Neutrophil (primary cell): ENCODE data around the gene VAMP2.

Experiments used
- H3K27ac ChIP-seq: fragments of 200-600 bp; sonication (generic); 2 replicates; pipeline ENCODE4 v1.5.1; 2016; ENCODE audit warnings: mild to moderate bottlenecking, moderate library complexity
- H3K27me3 ChIP-seq: fragments of 200-600 bp; sonication (generic); 2 replicates; pipeline ENCODE4 v1.6.0; 2016; ENCODE audit warnings: mild to moderate bottlenecking
- H3K36me3 ChIP-seq: fragments of 200-600 bp; sonication (generic); 2 replicates; pipeline ENCODE4 v1.5.1; 2017
- H3K4me1 ChIP-seq, 2 experiments: fragments of 200-600 bp in 1 of 2; sonication (generic) in 1 of 2; 1 replicate in 1 of 2; 2 replicates in 1 of 2; pipeline versions ENCODE4 v1.5.1 to v1.6.1; 2013 to 2016; ENCODE audit warnings: low read depth in 1 of 2, low read length in 1 of 2, mild to moderate bottlenecking in 1 of 2, moderate library complexity in 1 of 2; ENCODE audit not compliant: control insufficient read depth in 1 of 2, insufficient read depth in 1 of 2
- H3K4me3 ChIP-seq, 2 experiments: fragments of 200-600 bp in 1 of 2; sonication (generic) in 1 of 2; 1 replicate in 1 of 2; 2 replicates in 1 of 2; pipeline ENCODE4 v1.5.1; 2013 to 2016; ENCODE audit warnings: low read depth in 1 of 2, low read length in 1 of 2, mild to moderate bottlenecking in 1 of 2, moderate library complexity in 1 of 2
- H3K9me3 ChIP-seq: fragments of 200-600 bp; sonication (generic); 2 replicates; pipeline ENCODE4 v1.5.1; 2016
- TF ChIP-seq, protein P1 (sequence below): fragments of 200-600 bp; sonication (generic); IDR thresholded peaks from 2 replicates; pipeline ENCODE4 v1.5.1; 2016; ENCODE audit warnings: antibody characterized with exemption

The VAMP2 gene

DNA sequence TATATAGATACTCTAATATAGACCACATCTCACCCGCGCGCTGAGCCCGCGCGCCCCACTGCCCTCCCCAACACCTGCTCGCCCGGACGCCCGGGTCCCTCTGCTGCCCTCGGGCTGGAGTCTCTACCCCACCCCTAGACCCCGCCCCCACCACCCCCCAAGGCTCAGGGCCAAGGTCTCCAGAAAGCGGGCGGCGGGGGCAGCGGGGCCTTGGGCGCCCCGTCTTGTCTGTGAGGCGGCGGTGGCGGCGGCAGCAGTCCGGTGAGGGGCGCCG, 41.4 kb downstream of the VAMP2 start:
- peaks cover 90 to 94% of the 10 kb centered on the region in 2 experiments for H3K4me1 ChIP-seq
- TF ChIP-seq, protein P1, sequence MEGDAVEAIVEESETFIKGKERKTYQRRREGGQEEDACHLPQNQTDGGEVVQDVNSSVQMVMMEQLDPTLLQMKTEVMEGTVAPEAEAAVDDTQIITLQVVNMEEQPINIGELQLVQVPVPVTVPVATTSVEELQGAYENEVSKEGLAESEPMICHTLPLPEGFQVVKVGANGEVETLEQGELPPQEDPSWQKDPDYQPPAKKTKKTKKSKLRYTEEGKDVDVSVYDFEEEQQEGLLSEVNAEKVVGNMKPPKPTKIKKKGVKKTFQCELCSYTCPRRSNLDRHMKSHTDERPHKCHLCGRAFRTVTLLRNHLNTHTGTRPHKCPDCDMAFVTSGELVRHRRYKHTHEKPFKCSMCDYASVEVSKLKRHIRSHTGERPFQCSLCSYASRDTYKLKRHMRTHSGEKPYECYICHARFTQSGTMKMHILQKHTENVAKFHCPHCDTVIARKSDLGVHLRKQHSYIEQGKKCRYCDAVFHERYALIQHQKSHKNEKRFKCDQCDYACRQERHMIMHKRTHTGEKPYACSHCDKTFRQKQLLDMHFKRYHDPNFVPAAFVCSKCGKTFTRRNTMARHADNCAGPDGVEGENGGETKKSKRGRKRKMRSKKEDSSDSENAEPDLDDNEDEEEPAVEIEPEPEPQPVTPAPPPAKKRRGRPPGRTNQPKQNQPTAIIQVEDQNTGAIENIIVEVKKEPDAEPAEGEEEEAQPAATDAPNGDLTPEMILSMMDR: no peak
- peaks cover 100% of the 10 kb centered on the region for H3K27me3 ChIP-seq
- no peaks in the 10 kb centered on the region for H3K36me3 ChIP-seq
- no peak overlapping the region for H3K27ac ChIP-seq
- H3K4me3 ChIP-seq: peak overlapping the region; percentile 52 to 60
- H3K9me3 ChIP-seq: no peaks in the 10 kb centered on the region

DNA sequence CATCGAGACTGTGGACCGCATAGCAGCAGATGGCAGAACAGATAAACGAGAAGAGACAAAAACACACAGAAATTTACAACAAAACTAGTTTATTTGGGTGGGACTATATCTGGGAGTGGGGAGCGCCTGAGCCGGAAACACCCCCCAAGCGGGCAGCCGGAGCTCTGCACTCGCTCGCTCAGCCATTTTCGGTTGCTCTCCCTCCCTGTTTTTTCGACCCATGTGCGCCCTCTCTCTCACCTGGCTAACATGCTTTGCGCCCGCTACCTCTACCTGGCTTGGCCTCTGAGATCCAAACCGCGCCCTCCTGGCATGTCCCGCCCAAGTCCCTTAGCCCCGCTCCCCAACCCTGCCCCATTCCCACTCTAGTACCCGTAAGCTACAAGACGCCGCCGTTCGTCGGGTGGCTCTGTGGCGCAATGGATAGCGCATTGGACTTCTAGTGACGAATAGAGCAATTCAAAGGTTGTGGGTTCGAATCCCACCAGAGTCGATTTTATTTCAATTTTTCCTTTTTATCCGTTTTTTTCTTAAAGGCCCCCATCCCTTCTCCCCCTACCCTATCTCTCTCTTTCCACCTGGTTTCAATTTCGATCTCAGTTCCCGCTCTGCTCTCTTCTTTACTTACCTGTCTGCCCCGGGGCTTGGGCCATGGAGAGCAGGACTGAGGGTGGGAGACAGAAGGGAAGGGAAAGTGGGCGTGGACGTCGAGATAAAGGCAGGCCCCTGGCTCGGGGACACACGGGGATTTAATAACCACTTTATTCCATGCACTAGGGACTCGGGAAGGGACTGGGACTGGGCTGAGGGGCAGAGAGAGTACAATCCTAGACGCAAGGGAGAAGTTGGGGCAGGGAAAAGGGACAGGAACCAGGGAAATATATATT, 42.0 kb downstream of the VAMP2 start:
- H3K27ac ChIP-seq: no peak overlapping the region
- H3K4me3 ChIP-seq: peak overlapping the region; percentile 52 to 60
- H3K4me1 ChIP-seq: peaks cover 84 to 88% of the 10 kb centered on the region in 2 experiments
- TF ChIP-seq, protein P1: no peak
- no peaks in the 10 kb centered on the region for H3K9me3 ChIP-seq
- no peaks in the 10 kb centered on the region for H3K36me3 ChIP-seq
- H3K27me3 ChIP-seq: peaks cover 100% of the 10 kb centered on the region

DNA sequence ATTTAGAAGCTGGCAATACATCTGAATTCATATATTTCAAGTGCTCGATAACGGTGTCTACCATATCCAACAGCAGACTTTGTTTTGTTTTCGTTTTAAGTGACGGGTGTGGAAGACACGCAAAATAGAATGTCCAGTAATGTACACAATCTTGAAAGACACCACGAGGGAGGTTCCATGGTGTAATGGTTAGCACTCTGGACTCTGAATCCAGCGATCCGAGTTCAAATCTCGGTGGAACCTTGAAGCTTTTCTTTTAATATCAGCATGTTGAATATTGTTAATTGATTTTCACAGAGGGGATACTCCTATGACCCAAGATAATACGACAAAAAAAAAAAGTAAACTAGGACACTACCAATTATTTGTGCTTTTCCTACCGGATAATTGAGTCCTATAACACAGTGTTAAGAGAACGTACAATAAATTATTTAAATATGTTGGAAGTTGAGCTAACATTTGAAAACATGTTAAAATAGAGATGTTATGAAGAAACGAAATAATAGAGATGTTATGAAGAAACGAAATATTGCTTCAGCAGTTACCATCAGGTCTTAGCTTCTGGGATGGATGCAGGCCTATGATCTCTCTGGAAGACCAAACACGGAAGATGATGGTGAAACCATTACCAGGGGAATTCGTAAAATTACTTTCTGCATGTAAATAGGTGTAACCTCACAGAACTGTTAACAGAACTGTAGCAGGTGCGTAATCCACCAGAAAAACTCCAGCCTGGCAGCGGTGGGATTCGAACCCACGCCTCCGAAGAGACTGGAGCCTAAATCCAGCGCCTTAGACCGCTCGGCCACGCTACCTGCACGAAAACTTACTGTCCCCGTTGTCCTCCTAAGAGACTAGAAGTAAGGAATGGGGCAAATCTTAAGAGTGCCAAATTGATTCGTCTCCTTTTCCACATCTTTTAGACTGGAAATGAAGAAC, 42.9 kb downstream of the VAMP2 start:
- Histone ChIP-seq H3K9me3 (no peaks in the 10 kb centered on the region), H3K4me1 (peaks cover 75 to 79% of the 10 kb centered on the region in 2 experiments), H3K27ac (no peak overlapping the region), H3K36me3 (no peaks in the 10 kb centered on the region), H3K4me3 (peak overlapping the region in 1 of 2 experiments; percentile 60), H3K27me3 (peaks cover 100% of the 10 kb centered on the region)
- TF ChIP-seq, protein P1: no peak

DNA sequence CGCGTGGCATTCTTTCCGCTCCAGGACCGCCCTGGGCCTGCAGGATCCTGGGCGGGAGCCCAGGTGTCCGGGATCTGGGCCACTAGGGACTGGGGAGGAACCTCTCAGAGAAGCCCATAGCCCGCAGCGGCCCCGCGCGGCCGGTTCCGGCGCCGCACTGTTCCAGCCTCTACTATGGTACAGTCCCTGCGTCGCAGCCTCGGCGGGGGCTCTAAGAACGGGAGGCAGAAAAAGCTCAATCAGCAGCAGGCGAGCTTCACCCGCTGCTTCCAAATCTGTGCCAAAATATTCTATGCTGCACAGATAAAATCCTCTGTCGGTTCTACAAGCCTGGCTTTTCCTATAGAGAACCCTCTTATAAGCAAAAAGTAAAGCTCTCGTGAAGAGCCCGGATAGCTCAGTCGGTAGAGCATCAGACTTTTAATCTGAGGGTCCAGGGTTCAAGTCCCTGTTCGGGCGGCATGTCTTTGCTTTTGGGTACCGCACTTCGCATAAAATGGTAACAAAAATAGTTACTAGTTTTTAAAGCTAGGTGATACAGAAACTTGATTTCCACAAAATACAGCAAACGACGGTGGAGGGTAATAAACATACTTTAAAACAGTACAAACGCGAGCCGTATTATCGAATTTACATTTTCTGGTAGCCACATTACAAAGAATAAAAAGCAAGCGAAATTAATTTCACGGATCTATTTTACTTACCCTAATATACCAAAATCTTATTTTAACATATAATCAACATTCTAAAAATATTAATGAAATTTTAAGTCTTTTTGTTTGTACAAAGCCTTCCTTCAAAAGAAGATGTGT, 43.8 kb downstream of the VAMP2 start:
- Histone ChIP-seq H3K27ac (no peak overlapping the region), H3K27me3 (peaks cover 100% of the 10 kb centered on the region), H3K4me1 (peaks cover 67 to 70% of the 10 kb centered on the region in 2 experiments), H3K4me3 (peak overlapping the region; percentile 2 to 45), H3K36me3 (no peaks in the 10 kb centered on the region), H3K9me3 (no peaks in the 10 kb centered on the region)
- TF ChIP-seq, protein P1: peak; percentile 69
